ENCODE results near the gene COL6A1.
"Not testable (repeated sequence)": the region's sequence is repeated elsewhere in the genome, so short reads cannot be mapped to it uniquely, and the experiment has no call there.

Gene COL6A1

GRCh38 chr21:45945066-45945867 lies 36.3 kb upstream of the COL6A1 start:
- DNase-seq (ENCODE audit: low spot score) = no peak

- no peak for DNase-seq (ENCODE audit: low spot score)
Observed at GRCh38 chr21:45945868-45946210, 35.7 kb upstream of the COL6A1 start.

- no peak for DNase-seq (ENCODE audit: low spot score)
Observed at GRCh38 chr21:45947296-45947695, 34.3 kb upstream of the COL6A1 start.

- DNase-seq (ENCODE audit: low spot score) = no peak
Observed at GRCh38 chr21:45947716-45948255, 33.8 kb upstream of the COL6A1 start.

GRCh38 chr21:45948576-45949141 lies 32.9 kb upstream of the COL6A1 start:
- DNase-seq (ENCODE audit: low spot score) = no peak

- DNase-seq (ENCODE audit: low spot score) = no peak
Observed at GRCh38 chr21:45949928-45950739, 31.4 kb upstream of the COL6A1 start.

GRCh38 chr21:45950740-45951515 lies 30.6 kb upstream of the COL6A1 start:
- no peak for DNase-seq (ENCODE audit: low spot score)

GRCh38 chr21:45951676-45952075 lies 29.9 kb upstream of the COL6A1 start:
- DNase-seq (ENCODE audit: low spot score) = no peak

- DNase-seq (ENCODE audit: low spot score) = not testable (repeated sequence)
Observed at GRCh38 chr21:45952527-45952926, 29.0 kb upstream of the COL6A1 start.

- DNase-seq (ENCODE audit: low spot score) = no peak
Observed at GRCh38 chr21:45952974-45953373, 28.6 kb upstream of the COL6A1 start.

- DNase-seq (ENCODE audit: low spot score) = no peak
Observed at GRCh38 chr21:45954261-45954660, 27.3 kb upstream of the COL6A1 start.

GRCh38 chr21:45954921-45955320 lies 26.6 kb upstream of the COL6A1 start:
- no peak for DNase-seq (ENCODE audit: low spot score)

- DNase-seq (ENCODE audit: low spot score) = no peak
Observed at GRCh38 chr21:45957551-45957950, 24.0 kb upstream of the COL6A1 start.

GRCh38 chr21:45957981-45958600 lies 23.5 kb upstream of the COL6A1 start:
- DNase-seq (ENCODE audit: low spot score) = no peak

- DNase-seq (ENCODE audit: low spot score) = no peak
Observed at GRCh38 chr21:45959182-45959581, 22.4 kb upstream of the COL6A1 start.

GRCh38 chr21:45959779-45960390 lies 21.7 kb upstream of the COL6A1 start:
- DNase-seq (ENCODE audit: low spot score) = no peak

GRCh38 chr21:45961408-45961807 lies 20.2 kb upstream of the COL6A1 start:
- DNase-seq (ENCODE audit: low spot score) = not testable (repeated sequence)

GRCh38 chr21:45962531-45963231 lies 18.9 kb upstream of the COL6A1 start:
- no peak for DNase-seq (ENCODE audit: low spot score)

- DNase-seq (ENCODE audit: low spot score) = no peak
Observed at GRCh38 chr21:45963232-45963570, 18.4 kb upstream of the COL6A1 start.

- no peak for DNase-seq (ENCODE audit: low spot score)
Observed at GRCh38 chr21:45964649-45965048, 16.9 kb upstream of the COL6A1 start.
